GM12874 (cell line): Measurements from ENCODE around the gene CACHD1.

Source experiments
- CTCF ChIP-seq: IDR thresholded peaks from 2 replicates; pipeline ENCODE4 v1.5.1; 2011; ENCODE audit warnings: low read depth, mild to moderate bottlenecking, control low read depth, low read length, moderate library complexity; ENCODE audit not compliant: insufficient read depth

CACHD1 gene

DNA sequence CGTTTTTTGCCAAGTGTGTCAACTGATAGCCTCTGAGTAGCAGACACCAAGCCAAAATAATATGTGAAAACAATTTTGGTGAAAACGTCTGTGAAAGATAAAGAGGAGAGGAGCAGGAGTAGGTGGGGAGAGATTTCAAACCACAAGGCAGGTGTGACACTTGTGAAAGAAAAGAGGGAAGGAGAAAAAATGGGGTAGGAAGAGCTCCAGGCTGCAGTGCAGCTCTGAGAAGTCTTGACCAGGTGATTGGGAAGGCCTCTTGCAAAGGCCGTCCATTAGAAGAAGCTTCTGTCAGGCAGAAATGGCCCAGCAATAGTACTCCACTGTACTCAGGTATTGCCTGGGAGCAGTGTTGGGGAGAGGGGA is 264.3 kb downstream of the CACHD1 start:
- no peak for TF ChIP-seq CTCF
